ENCODE measurements around the gene KIF18A. TPM values are rescaled to one million over a fixed set of nuclear protein-coding genes. Genes with fewer than 3 reads are reported as not detected.

KIF18A gene
- total and polyA plus RNA-seq, 9 of the 15 experiments (the other 6 are each of a cell fraction or from before 2014, with no cell fraction given), result 15.1 to 36.1 (median 24.3) TPM

DNA sequence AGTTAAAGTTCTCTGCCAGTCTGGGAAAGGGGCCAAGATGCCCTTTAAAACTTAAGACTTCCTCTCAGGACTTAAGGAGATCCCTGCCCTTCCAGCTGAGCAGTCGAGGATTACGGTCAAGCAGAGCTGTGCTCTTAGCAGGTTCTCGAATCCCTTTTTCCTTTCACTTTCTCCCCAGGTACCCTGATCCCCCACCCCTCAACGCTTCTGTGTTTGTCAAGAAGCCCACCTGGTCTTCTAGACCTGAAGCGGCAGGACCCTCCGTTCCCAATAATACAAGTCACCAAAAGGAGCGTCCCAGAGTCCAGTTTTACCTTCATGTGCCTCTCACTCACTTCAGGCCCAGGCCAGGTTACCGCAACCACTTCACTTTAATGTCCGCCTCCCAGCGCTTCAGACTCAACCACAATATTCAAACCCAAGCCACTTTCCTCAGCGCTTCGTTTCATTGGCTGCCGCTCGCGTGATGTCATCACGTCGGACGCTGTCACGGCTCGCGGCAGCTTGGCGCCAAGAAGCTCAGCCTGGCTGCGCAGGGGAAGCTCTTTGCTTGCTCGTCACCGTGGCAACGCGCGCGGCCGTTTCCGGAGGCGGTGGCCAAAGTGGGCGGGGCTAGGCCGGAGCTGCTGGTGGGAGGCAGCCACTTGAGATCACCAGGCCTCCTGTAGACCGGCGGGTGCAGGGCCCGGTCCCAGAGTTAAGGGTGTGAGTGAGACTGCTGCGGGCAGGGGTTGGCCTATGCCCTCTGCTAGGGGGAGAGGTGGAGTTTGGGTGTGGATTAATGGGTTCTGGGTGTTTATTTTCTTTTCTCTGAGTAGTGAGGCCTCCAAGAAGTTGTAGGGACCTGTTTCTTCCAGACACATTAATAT lies at the start of gene KIF18A, which contains the start of gene METTL15 (continued):
- TF ChIP-seq HEY1 (CRISPR knock-in tag; IDR thresholded peaks at IDR 0.05; ENCODE audit: borderline replicate concordance) (no peak), ZNF311 (CRISPR knock-in tag; IDR thresholded peaks at IDR 0.05) (no peak), ZNF24 (IDR thresholded peaks at IDR 0.05) (no peak), BHLHE40 (IDR thresholded peaks at IDR 0.05; ENCODE audit: low read length) (peak; percentile 41; the same call in 1 of the 2 replicates), SNRNP70 (optimal IDR thresholded peaks at IDR 0.05; ENCODE audit: low read depth, low read length) (no peak), U2AF1 (optimal IDR thresholded peaks at IDR 0.05; ENCODE audit: low read depth, low read length) (no peak), ZNF324 (CRISPR knock-in tag; IDR thresholded peaks at IDR 0.05) (no peak), ZNF57 (CRISPR knock-in tag; IDR thresholded peaks at IDR 0.05) (no peak), CXXC5 (CRISPR knock-in tag; IDR thresholded peaks at IDR 0.05) (peak; percentile 91), CCAR2 (IDR thresholded peaks at IDR 0.05; ENCODE audit: low read depth, low read length) (no peak), CSDE1 (IDR thresholded peaks at IDR 0.05) (peak in 1 of 2 experiments; percentile 93; a peak in 2 of 4 replicates), TBP (optimal IDR thresholded peaks at IDR 0.05; ENCODE audit: low read depth, low read length) (peak; percentile 87), ZBTB1 (CRISPR knock-in tag; IDR thresholded peaks at IDR 0.05; ENCODE audit: borderline replicate concordance, low read depth) (no peak), DPF2 (IDR thresholded peaks at IDR 0.05) (no peak), SRSF1 (IDR thresholded peaks at IDR 0.05; ENCODE audit: low read depth, low read length) (no peak), ATF1 (CRISPR knock-in tag; IDR thresholded peaks at IDR 0.05) (no peak), ATF1 (tag; IDR thresholded peaks at IDR 0.05) (peak; percentile 98), RFX7 (CRISPR knock-in tag; IDR thresholded peaks at IDR 0.05) (no peak), ZNF780A (CRISPR knock-in tag; IDR thresholded peaks at IDR 0.05) (no peak)
- TF ChIP-seq, protein P1, sequence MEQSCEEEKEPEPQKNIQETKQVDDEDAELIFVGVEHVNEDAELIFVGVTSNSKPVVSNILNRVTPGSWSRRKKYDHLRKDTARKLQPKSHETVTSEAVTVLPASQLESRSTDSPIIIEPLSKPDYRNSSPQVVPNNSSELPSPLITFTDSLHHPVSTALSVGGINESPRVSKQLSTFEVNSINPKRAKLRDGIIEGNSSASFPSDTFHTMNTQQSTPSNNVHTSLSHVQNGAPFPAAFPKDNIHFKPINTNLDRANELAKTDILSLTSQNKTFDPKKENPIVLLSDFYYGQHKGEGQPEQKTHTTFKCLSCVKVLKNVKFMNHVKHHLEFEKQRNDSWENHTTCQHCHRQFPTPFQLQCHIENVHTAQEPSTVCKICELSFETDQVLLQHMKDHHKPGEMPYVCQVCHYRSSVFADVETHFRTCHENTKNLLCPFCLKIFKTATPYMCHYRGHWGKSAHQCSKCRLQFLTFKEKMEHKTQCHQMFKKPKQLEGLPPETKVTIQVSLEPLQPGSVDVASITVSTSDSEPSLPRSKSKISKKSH (CRISPR knock-in tag; IDR thresholded peaks at IDR 0.05), result no peak
- TF ChIP-seq, protein P2, sequence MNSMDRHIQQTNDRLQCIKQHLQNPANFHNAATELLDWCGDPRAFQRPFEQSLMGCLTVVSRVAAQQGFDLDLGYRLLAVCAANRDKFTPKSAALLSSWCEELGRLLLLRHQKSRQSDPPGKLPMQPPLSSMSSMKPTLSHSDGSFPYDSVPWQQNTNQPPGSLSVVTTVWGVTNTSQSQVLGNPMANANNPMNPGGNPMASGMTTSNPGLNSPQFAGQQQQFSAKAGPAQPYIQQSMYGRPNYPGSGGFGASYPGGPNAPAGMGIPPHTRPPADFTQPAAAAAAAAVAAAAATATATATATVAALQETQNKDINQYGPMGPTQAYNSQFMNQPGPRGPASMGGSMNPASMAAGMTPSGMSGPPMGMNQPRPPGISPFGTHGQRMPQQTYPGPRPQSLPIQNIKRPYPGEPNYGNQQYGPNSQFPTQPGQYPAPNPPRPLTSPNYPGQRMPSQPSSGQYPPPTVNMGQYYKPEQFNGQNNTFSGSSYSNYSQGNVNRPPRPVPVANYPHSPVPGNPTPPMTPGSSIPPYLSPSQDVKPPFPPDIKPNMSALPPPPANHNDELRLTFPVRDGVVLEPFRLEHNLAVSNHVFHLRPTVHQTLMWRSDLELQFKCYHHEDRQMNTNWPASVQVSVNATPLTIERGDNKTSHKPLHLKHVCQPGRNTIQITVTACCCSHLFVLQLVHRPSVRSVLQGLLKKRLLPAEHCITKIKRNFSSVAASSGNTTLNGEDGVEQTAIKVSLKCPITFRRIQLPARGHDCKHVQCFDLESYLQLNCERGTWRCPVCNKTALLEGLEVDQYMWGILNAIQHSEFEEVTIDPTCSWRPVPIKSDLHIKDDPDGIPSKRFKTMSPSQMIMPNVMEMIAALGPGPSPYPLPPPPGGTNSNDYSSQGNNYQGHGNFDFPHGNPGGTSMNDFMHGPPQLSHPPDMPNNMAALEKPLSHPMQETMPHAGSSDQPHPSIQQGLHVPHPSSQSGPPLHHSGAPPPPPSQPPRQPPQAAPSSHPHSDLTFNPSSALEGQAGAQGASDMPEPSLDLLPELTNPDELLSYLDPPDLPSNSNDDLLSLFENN (IDR thresholded peaks at IDR 0.05; ENCODE audit: low read depth in 2 of 2, low read length in 2 of 2), result no peak
- TF ChIP-seq, protein P3, sequence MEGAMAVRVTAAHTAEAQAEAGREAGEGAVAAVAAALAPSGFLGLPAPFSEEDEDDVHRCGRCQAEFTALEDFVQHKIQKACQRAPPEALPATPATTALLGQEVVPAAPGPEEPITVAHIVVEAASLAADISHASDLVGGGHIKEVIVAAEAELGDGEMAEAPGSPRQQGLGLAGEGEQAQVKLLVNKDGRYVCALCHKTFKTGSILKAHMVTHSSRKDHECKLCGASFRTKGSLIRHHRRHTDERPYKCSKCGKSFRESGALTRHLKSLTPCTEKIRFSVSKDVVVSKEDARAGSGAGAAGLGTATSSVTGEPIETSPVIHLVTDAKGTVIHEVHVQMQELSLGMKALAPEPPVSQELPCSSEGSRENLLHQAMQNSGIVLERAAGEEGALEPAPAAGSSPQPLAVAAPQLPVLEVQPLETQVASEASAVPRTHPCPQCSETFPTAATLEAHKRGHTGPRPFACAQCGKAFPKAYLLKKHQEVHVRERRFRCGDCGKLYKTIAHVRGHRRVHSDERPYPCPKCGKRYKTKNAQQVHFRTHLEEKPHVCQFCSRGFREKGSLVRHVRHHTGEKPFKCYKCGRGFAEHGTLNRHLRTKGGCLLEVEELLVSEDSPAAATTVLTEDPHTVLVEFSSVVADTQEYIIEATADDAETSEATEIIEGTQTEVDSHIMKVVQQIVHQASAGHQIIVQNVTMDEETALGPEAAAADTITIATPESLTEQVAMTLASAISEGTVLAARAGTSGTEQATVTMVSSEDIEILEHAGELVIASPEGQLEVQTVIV (CRISPR knock-in tag; IDR thresholded peaks at IDR 0.05; ENCODE audit: borderline replicate concordance), result no peak
- TF ChIP-seq, protein P4, sequence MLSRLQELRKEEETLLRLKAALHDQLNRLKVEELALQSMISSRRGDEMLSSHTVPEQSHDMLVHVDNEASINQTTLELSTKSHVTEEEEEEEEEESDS (CRISPR knock-in tag; IDR thresholded peaks at IDR 0.05), result no peak

All from K562 (cell line).